WTC11 (cell line): Measurements from ENCODE around the gene HRG. TPM values are rescaled to one million over a fixed set of nuclear protein-coding genes. Genes with fewer than 3 reads are reported as not detected.

Source experiments
- ATAC-seq: fragments of 200-7000 bp; cut with Tn5 transposase; 2 replicates; pipeline ENCODE4 v1.10.0; 2021; ENCODE audit warnings: mild to moderate bottlenecking, moderate library complexity
- CTCF ChIA-PET: fragments of 300-600 bp; sonication (Branson Sonifier 250); formaldehyde crosslinking; loops from one replicate; lab custom pipeline; 2021; ENCODE audit warnings: antibody characterized with exemption; lab: Charles Lee
- POLR2A ChIA-PET: fragments of 350-600 bp; sonication (Branson Sonifier 250); formaldehyde crosslinking; loops from one replicate; lab custom pipeline; 2021; ENCODE audit warnings: antibody characterized with exemption; lab: Charles Lee
- DNase-seq: peaks from one replicate; pipeline ENCODE4 v3.0.0; 2021; ENCODE audit warnings: low spot score
- H3K27ac Mint-ChIP-seq: 2 replicates; pipeline ENCODE4 v1.8.0; 2021; ENCODE audit warnings: mixed read lengths
- H3K27me3 Mint-ChIP-seq: 2 replicates; pipeline ENCODE4 v1.8.0; 2021; ENCODE audit warnings: low read depth, mild to moderate bottlenecking, moderate library complexity, mixed read lengths
- H3K36me3 Mint-ChIP-seq: 2 replicates; pipeline ENCODE4 v1.8.0; 2021; ENCODE audit warnings: mixed read lengths
- H3K4me1 Mint-ChIP-seq: 2 replicates; pipeline ENCODE4 v1.8.0; 2022; ENCODE audit warnings: mixed read lengths
- H3K4me3 Mint-ChIP-seq: 2 replicates; pipeline ENCODE4 v1.8.0; 2021; ENCODE audit warnings: mild to moderate bottlenecking, moderate library complexity, mixed read lengths
- H3K9me3 Mint-ChIP-seq: 2 replicates; pipeline ENCODE4 v1.8.0; 2021; ENCODE audit warnings: mixed read lengths
- ATF1 ChIP-seq: sonication (generic); formaldehyde crosslinking; IDR thresholded peaks from 2 replicates; pipeline ENCODE4 v1.8.1; 2023; ENCODE audit warnings: mild to moderate bottlenecking, moderate library complexity, missing genetic modification reagents
- CBFB ChIP-seq: sonication (generic); formaldehyde crosslinking; IDR thresholded peaks from 2 replicates; pipeline ENCODE4 v1.8.1; 2022; ENCODE audit warnings: mild to moderate bottlenecking, low read depth, missing genetic modification reagents
- GRHL2 ChIP-seq: fragments of 250-450 bp; sonication (Bioruptor Pico); IDR thresholded peaks from 2 replicates; pipeline ENCODE4 v1.8.0; 2022; ENCODE audit warnings: mild to moderate bottlenecking, moderate library complexity; ENCODE audit not compliant: insufficient replicate concordance, severe bottlenecking
- GTF2I ChIP-seq: fragments of 250-450 bp; sonication (Bioruptor Pico); conservative IDR thresholded peaks from 2 replicates; pipeline ENCODE4 v1.4.0; 2021; ENCODE audit warnings: mild to moderate bottlenecking
- ZNF138 ChIP-seq: sonication (generic); formaldehyde crosslinking; conservative IDR thresholded peaks from 2 replicates; pipeline ENCODE4 v1.8.1; 2022; ENCODE audit warnings: mild to moderate bottlenecking, moderate library complexity, missing genetic modification reagents
- ZNF416 ChIP-seq: fragments of 250-450 bp; sonication (Bioruptor Pico); IDR thresholded peaks from 2 replicates; pipeline ENCODE4 v1.9.0; 2021; ENCODE audit warnings: mild to moderate bottlenecking, inconsistent platforms
- total RNA-seq: library from RNA; stranded (reverse); gene quantifications from 3 replicates; pipeline ENCODE4 v1.2.3, GENCODE V29; 2021
- TF ChIP-seq, protein P1 (sequence below): sonication (generic); formaldehyde crosslinking; IDR thresholded peaks from 2 replicates; pipeline ENCODE4 v1.8.0; 2022; ENCODE audit warnings: missing genetic modification reagents
- TF ChIP-seq, protein P2 (sequence below): sonication (generic); formaldehyde crosslinking; IDR thresholded peaks from 2 replicates; pipeline ENCODE4 v1.8.1; 2023; ENCODE audit warnings: mild to moderate bottlenecking, missing genetic modification reagents, moderate library complexity
- TF ChIP-seq, protein P3 (sequence below): sonication (generic); formaldehyde crosslinking; IDR thresholded peaks from 2 replicates; pipeline ENCODE4 v1.8.1; 2022; ENCODE audit warnings: mild to moderate bottlenecking, missing genetic modification reagents, moderate library complexity, borderline replicate concordance
- TF ChIP-seq, protein P4 (sequence below): fragments of 250-450 bp; sonication (Bioruptor Pico); IDR thresholded peaks from 2 replicates; pipeline ENCODE4 v1.9.0; 2021; ENCODE audit warnings: mild to moderate bottlenecking
- TF ChIP-seq, protein P5 (sequence below): sonication (generic); formaldehyde crosslinking; IDR thresholded peaks from 2 replicates; pipeline ENCODE4 v1.8.0; 2022; ENCODE audit warnings: mild to moderate bottlenecking, missing genetic modification reagents
- TF ChIP-seq, protein P6 (sequence below): sonication (generic); formaldehyde crosslinking; IDR thresholded peaks from 2 replicates; pipeline ENCODE4 v1.8.1; 2023; ENCODE audit warnings: mild to moderate bottlenecking, missing genetic modification reagents, borderline replicate concordance
- TF ChIP-seq, protein P7 (sequence below): fragments of 250-450 bp; sonication (Bioruptor Pico); conservative IDR thresholded peaks from 2 replicates; pipeline ENCODE4 v1.9.0; 2021; ENCODE audit warnings: mild to moderate bottlenecking
- TF ChIP-seq, protein P8 (sequence below): fragments of 250-450 bp; sonication (Bioruptor Pico); IDR thresholded peaks from 2 replicates; pipeline ENCODE4 v1.8.0; 2021; ENCODE audit warnings: mild to moderate bottlenecking

HRG gene
- total RNA-seq, 1 experiment from 2014 or later: 0.24 TPM

DNA sequence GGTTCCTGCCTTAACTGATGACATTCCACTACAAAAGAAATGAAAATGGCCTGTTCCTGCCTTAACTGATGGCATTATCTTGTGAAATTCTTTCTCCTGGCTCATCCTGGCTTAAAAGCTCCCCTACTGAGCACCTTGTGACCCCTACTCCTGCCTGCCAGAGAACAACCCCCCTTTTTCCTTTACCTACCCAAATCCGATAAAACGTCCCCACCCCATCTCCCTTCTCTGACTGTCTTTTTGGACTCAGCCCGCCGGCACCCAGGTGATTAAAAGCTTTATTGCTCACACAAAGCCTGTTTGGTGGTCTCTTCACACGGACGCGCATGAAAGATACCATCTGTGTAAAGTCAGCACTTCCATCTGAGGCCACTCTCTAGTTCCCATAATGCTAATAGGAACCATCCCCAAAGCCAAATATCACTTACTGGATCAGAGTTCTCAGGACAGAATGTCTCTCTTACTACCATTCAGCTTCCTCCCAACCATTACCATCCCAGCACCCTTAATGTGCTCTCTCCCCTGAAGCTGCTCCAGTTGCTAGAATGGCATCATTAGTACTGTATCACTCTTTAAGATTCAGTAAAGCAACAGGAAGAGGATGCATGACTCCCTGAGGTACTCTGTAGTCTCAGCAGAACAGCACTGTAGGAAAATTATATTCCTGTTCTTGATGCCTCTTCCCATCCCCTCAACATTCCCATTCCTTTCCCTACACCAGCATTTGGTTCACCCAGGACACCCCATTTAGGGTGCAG is 2.3 kb upstream of the HRG start:
- POLR2A ChIA-PET: no interaction called here
- peak; percentile 73 for ATAC-seq
- no peak for DNase-seq
- TF ChIP-seq CBFB: no peak
- TF ChIP-seq, protein P1, sequence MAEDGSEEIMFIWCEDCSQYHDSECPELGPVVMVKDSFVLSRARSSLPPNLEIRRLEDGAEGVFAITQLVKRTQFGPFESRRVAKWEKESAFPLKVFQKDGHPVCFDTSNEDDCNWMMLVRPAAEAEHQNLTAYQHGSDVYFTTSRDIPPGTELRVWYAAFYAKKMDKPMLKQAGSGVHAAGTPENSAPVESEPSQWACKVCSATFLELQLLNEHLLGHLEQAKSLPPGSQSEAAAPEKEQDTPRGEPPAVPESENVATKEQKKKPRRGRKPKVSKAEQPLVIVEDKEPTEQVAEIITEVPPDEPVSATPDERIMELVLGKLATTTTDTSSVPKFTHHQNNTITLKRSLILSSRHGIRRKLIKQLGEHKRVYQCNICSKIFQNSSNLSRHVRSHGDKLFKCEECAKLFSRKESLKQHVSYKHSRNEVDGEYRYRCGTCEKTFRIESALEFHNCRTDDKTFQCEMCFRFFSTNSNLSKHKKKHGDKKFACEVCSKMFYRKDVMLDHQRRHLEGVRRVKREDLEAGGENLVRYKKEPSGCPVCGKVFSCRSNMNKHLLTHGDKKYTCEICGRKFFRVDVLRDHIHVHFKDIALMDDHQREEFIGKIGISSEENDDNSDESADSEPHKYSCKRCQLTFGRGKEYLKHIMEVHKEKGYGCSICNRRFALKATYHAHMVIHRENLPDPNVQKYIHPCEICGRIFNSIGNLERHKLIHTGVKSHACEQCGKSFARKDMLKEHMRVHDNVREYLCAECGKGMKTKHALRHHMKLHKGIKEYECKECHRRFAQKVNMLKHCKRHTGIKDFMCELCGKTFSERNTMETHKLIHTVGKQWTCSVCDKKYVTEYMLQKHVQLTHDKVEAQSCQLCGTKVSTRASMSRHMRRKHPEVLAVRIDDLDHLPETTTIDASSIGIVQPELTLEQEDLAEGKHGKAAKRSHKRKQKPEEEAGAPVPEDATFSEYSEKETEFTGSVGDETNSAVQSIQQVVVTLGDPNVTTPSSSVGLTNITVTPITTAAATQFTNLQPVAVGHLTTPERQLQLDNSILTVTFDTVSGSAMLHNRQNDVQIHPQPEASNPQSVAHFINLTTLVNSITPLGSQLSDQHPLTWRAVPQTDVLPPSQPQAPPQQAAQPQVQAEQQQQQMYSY (CRISPR knock-in tag): no peak
- TF ChIP-seq, protein P2, sequence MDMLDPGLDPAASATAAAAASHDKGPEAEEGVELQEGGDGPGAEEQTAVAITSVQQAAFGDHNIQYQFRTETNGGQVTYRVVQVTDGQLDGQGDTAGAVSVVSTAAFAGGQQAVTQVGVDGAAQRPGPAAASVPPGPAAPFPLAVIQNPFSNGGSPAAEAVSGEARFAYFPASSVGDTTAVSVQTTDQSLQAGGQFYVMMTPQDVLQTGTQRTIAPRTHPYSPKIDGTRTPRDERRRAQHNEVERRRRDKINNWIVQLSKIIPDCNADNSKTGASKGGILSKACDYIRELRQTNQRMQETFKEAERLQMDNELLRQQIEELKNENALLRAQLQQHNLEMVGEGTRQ (CRISPR knock-in tag): no peak
- TF ChIP-seq, protein P3, sequence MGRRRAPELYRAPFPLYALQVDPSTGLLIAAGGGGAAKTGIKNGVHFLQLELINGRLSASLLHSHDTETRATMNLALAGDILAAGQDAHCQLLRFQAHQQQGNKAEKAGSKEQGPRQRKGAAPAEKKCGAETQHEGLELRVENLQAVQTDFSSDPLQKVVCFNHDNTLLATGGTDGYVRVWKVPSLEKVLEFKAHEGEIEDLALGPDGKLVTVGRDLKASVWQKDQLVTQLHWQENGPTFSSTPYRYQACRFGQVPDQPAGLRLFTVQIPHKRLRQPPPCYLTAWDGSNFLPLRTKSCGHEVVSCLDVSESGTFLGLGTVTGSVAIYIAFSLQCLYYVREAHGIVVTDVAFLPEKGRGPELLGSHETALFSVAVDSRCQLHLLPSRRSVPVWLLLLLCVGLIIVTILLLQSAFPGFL (CRISPR knock-in tag): no peak
- TF ChIP-seq, protein P4, sequence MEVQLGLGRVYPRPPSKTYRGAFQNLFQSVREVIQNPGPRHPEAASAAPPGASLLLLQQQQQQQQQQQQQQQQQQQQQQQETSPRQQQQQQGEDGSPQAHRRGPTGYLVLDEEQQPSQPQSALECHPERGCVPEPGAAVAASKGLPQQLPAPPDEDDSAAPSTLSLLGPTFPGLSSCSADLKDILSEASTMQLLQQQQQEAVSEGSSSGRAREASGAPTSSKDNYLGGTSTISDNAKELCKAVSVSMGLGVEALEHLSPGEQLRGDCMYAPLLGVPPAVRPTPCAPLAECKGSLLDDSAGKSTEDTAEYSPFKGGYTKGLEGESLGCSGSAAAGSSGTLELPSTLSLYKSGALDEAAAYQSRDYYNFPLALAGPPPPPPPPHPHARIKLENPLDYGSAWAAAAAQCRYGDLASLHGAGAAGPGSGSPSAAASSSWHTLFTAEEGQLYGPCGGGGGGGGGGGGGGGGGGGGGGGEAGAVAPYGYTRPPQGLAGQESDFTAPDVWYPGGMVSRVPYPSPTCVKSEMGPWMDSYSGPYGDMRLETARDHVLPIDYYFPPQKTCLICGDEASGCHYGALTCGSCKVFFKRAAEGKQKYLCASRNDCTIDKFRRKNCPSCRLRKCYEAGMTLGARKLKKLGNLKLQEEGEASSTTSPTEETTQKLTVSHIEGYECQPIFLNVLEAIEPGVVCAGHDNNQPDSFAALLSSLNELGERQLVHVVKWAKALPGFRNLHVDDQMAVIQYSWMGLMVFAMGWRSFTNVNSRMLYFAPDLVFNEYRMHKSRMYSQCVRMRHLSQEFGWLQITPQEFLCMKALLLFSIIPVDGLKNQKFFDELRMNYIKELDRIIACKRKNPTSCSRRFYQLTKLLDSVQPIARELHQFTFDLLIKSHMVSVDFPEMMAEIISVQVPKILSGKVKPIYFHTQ (CRISPR knock-in tag): no peak
- TF ChIP-seq, protein P5, sequence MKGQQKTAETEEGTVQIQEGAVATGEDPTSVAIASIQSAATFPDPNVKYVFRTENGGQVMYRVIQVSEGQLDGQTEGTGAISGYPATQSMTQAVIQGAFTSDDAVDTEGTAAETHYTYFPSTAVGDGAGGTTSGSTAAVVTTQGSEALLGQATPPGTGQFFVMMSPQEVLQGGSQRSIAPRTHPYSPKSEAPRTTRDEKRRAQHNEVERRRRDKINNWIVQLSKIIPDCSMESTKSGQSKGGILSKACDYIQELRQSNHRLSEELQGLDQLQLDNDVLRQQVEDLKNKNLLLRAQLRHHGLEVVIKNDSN (CRISPR knock-in tag): no peak
- TF ChIP-seq, protein P6, sequence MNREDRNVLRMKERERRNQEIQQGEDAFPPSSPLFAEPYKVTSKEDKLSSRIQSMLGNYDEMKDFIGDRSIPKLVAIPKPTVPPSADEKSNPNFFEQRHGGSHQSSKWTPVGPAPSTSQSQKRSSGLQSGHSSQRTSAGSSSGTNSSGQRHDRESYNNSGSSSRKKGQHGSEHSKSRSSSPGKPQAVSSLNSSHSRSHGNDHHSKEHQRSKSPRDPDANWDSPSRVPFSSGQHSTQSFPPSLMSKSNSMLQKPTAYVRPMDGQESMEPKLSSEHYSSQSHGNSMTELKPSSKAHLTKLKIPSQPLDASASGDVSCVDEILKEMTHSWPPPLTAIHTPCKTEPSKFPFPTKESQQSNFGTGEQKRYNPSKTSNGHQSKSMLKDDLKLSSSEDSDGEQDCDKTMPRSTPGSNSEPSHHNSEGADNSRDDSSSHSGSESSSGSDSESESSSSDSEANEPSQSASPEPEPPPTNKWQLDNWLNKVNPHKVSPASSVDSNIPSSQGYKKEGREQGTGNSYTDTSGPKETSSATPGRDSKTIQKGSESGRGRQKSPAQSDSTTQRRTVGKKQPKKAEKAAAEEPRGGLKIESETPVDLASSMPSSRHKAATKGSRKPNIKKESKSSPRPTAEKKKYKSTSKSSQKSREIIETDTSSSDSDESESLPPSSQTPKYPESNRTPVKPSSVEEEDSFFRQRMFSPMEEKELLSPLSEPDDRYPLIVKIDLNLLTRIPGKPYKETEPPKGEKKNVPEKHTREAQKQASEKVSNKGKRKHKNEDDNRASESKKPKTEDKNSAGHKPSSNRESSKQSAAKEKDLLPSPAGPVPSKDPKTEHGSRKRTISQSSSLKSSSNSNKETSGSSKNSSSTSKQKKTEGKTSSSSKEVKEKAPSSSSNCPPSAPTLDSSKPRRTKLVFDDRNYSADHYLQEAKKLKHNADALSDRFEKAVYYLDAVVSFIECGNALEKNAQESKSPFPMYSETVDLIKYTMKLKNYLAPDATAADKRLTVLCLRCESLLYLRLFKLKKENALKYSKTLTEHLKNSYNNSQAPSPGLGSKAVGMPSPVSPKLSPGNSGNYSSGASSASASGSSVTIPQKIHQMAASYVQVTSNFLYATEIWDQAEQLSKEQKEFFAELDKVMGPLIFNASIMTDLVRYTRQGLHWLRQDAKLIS (CRISPR knock-in tag): no peak
- TF ChIP-seq, all 79 proteins: peak for 0
- CTCF ChIA-PET: interaction anchor here (0.6 to 1.4 kb wide), 4 partner anchors 47 to 74 kb away, joined by 3 to 6 read pairs (median 4); no protein-coding TSS in a partner anchor
- H3K4me3 Mint-ChIP-seq: peak overlapping the region; percentile 1
- peak overlapping the region; percentile 90 for H3K27ac Mint-ChIP-seq
- peaks cover 16% of the 10 kb centered on the region for H3K36me3 Mint-ChIP-seq
- peaks cover 49% of the 10 kb centered on the region for H3K4me1 Mint-ChIP-seq
- peaks cover 6% of the 10 kb centered on the region for H3K27me3 Mint-ChIP-seq
- H3K9me3 Mint-ChIP-seq: peaks cover 15% of the 10 kb centered on the region

DNA sequence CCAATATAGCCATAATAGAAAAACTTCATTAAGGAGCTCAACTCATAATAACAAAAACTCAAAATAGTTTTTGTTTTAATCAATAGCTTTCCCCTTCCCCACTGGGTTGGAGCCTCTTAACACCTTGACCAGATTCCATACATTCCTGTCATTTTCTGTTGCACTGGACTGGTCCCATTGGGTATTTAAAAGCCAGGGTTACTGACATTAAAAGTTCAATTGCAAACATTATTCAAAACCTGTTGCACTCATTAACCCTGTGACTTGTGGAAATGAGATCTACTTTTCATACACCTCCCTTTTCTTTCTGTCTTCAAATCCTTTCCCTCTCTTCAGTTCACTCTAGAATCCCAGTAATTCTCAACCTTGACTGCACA is 1.7 kb upstream of the HRG start:
- Mint-ChIP-seq H3K27ac (peak overlapping the region; percentile 90), H3K27me3 (peaks cover 5% of the 10 kb centered on the region), H3K4me1 (peaks cover 49% of the 10 kb centered on the region), H3K9me3 (peaks cover 10% of the 10 kb centered on the region), H3K4me3 (peak overlapping the region; percentile 1; the same call in 1 of the 2 replicates), H3K36me3 (peaks cover 10% of the 10 kb centered on the region)
- peak; percentile 78 for ATAC-seq
- no peak for DNase-seq
- CTCF ChIA-PET: interaction anchor here (0.6 to 1.4 kb wide), 4 partner anchors 47 to 75 kb away, joined by 3 to 6 read pairs (median 4); no protein-coding TSS in a partner anchor
- POLR2A ChIA-PET: no interaction called here
- TF ChIP-seq ATF1 (CRISPR knock-in tag) (no peak), GTF2I (CRISPR knock-in tag) (no peak), ZNF138 (CRISPR knock-in tag) (no peak), GRHL2 (CRISPR knock-in tag) (no peak), ZNF416 (CRISPR knock-in tag) (no peak)
- TF ChIP-seq, protein P7, sequence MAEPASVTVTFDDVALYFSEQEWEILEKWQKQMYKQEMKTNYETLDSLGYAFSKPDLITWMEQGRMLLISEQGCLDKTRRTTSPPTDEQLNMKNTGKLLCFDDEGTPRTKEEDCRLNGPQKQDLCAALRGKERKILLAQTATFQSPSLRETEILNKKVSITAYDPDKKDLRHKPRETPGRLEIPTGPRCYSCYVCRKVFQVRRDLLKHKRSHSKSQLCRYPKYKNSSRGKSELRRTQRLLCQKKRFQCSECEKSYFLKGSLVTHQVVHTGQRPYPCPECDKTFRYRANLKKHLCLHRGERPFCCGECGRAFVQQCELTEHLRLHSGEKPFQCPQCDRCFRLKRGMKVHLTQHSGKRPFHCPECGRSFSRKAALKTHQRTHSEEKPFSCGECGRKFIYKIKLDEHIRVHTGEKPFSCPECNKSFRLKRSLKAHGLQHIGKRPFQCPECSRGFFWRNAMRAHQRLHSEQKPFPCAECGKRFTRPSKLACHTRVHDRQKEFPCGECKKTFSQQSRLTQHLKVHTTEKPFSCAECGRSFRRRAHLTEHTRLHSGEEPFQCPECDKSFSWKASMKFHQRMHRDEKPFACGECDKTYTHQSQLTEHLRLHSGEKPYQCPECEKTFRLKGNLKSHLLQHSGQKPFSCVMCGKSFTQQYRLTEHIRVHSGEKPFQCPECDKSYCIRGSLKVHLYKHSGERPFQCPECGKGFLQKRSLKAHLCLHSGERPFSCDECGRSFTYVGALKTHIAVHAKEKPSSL: no peak
- TF ChIP-seq, protein P5 (CRISPR knock-in tag): no peak
- TF ChIP-seq, protein P8, sequence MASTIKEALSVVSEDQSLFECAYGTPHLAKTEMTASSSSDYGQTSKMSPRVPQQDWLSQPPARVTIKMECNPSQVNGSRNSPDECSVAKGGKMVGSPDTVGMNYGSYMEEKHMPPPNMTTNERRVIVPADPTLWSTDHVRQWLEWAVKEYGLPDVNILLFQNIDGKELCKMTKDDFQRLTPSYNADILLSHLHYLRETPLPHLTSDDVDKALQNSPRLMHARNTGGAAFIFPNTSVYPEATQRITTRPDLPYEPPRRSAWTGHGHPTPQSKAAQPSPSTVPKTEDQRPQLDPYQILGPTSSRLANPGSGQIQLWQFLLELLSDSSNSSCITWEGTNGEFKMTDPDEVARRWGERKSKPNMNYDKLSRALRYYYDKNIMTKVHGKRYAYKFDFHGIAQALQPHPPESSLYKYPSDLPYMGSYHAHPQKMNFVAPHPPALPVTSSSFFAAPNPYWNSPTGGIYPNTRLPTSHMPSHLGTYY (CRISPR knock-in tag): no peak
